K562 (cell line): ENCODE results near the gene IL15RA. TPM values are rescaled to one million over a fixed set of nuclear protein-coding genes. Genes with fewer than 3 reads are reported as not detected.

Experiments used
- ATAC-seq: fragments of 200-7000 bp; cut with Tn5 transposase; 3 replicates; pipeline ENCODE4 v1.9.1; 2020; ENCODE audit warnings: moderate library complexity
- BruUV-seq: library from RNA; stranded (reverse); fragments of 400-500 nt; replicated peaks from 2 replicates; lab custom pipeline; 2021; lab: Mats Ljungman, UMichigan
- CTCF ChIA-PET: fragments of 300-600 bp; formaldehyde crosslinking; extraction: SDS; loops from one replicate; lab custom pipeline; 2021; ENCODE audit warnings: low intra/inter-chr PET ratio; lab: Yijun Ruan, JAX
- POLR2A ChIA-PET: fragments of 300-600, 350-650 bp; sonication (Branson Sonifier 250); formaldehyde crosslinking; extraction: SDS; loops from one replicate; lab custom pipeline; 2021; ENCODE audit warnings: antibody characterized with exemption, inconsistent platforms; lab: Yijun Ruan, JAX
- DNase-seq, 4 experiments: peaks; one replicate each; pipeline versions ENCODE4 v3.0.0 to v3.0.0-alpha.2; 2011 to 2018; ENCODE audit warnings: low spot score in 3 of 4, mixed read lengths in 3 of 4; ENCODE audit errors: extremely low read depth in 1 of 4
- FAIRE-seq: peaks from 2 replicates; lab custom pipeline; 2011; peaks lifted over from hg19 to GRCh38; lab: Jason Lieb, UNC
- H2AFZ ChIP-seq: 2 replicates; pipeline ENCODE4 v1.6.0; 2011; ENCODE audit warnings: low read depth, low read length, control low read depth, inconsistent platforms
- H3K27ac ChIP-seq: fragments of 200-600 bp; 3 replicates; pipeline ENCODE4 v1.8.0; 2011; ENCODE audit warnings: low read depth, mild to moderate bottlenecking, control low read depth, inconsistent platforms, low read length, moderate library complexity, mixed read lengths; ENCODE audit errors: extremely low read depth
- H3K27me3 ChIP-seq, 2 experiments: fragments of 300-600 bp in 1 of 2; 2 replicates in 1 of 2; 3 replicates in 1 of 2; pipeline versions ENCODE4 v1.6.0 to v1.8.0; 2011; ENCODE audit warnings: inconsistent platforms in 2 of 2, low read length in 2 of 2, mild to moderate bottlenecking in 1 of 2, mixed read lengths in 1 of 2, moderate library complexity in 1 of 2; ENCODE audit not compliant: control insufficient read depth in 2 of 2, insufficient read depth in 2 of 2
- H3K36me3 ChIP-seq: fragments of 300-600 bp; 3 replicates; pipeline ENCODE4 v1.8.0; 2011; ENCODE audit warnings: mild to moderate bottlenecking, low read length, inconsistent platforms; ENCODE audit not compliant: control insufficient read depth, insufficient read depth
- H3K4me1 ChIP-seq, 2 experiments: fragments of 200-600 bp in 1 of 2; replicated peaks in 1 of 2; 2 replicates in 1 of 2; 3 replicates in 1 of 2; pipeline versions ENCODE4 v1.5.1 to v1.8.0; 2011; ENCODE audit warnings: inconsistent platforms in 2 of 2, low read length in 2 of 2, mild to moderate bottlenecking in 1 of 2, mixed read lengths in 1 of 2, moderate library complexity in 1 of 2; ENCODE audit not compliant: control insufficient read depth in 2 of 2, insufficient read depth in 2 of 2
- H3K4me2 ChIP-seq: 2 replicates; pipeline ENCODE4 v1.6.1; 2011; ENCODE audit warnings: low read length, control low read depth, inconsistent platforms, mixed read lengths; ENCODE audit not compliant: insufficient read depth
- H3K4me3 ChIP-seq: fragments of 200-600 bp; sonication (generic), shearing (Covaris generic); 2 replicates; pipeline ENCODE4 v1.5.1; 2016; ENCODE audit warnings: control low read depth, inconsistent platforms
- H3K79me2 ChIP-seq: fragments of 200-600 bp; 3 replicates; pipeline ENCODE4 v1.8.0; 2011; ENCODE audit warnings: low read length, inconsistent platforms; ENCODE audit not compliant: control insufficient read depth, insufficient read depth
- H3K9ac ChIP-seq, 2 experiments: 2 replicates each; pipeline versions ENCODE4 v1.6.0 to v1.6.1; 2011; ENCODE audit warnings: low read depth in 2 of 2, low read length in 2 of 2, control low read depth in 1 of 2, inconsistent platforms in 1 of 2, mild to moderate bottlenecking in 1 of 2, mixed read lengths in 1 of 2; ENCODE audit not compliant: insufficient read depth in 1 of 2
- H3K9me1 ChIP-seq: one replicate; pipeline ENCODE4 v1.6.0; 2011; ENCODE audit warnings: inconsistent platforms, mild to moderate bottlenecking, low read length, moderate library complexity; ENCODE audit not compliant: control insufficient read depth, insufficient read depth
- H3K9me3 ChIP-seq: replicated peaks from 2 replicates; pipeline ENCODE4 v1.5.1; 2011; ENCODE audit warnings: low read depth, low read length, inconsistent platforms; ENCODE audit not compliant: control insufficient read depth, insufficient read depth
- H4K20me1 ChIP-seq: replicated peaks from 2 replicates; pipeline ENCODE4 v1.6.1; 2011; ENCODE audit warnings: low read length, inconsistent platforms, mixed read lengths; ENCODE audit not compliant: control insufficient read depth, insufficient read depth
- ATF2 ChIP-seq: sonication (generic); formaldehyde crosslinking; IDR thresholded peaks from 2 replicates; pipeline ENCODE4 v1.8.1; 2022; ENCODE audit warnings: missing genetic modification reagents
- CTBP1 ChIP-seq: fragments of 450-650 bp; IDR thresholded peaks from 2 replicates; pipeline ENCODE4 v1.6.1; 2016; ENCODE audit warnings: borderline replicate concordance
- FOXA3 ChIP-seq, 2 experiments: fragments of 450-650 bp in 1 of 2; sonication (generic) in 1 of 2; formaldehyde crosslinking; IDR thresholded peaks in 1 of 2; conservative IDR thresholded peaks in 1 of 2; 2 replicates each; pipeline versions ENCODE4 v1.4.0 to v1.8.0; 2020 to 2022; ENCODE audit warnings: mild to moderate bottlenecking in 2 of 2, missing genetic modification reagents in 1 of 2
- LEF1 ChIP-seq: fragments of 450-650 bp; IDR thresholded peaks from 2 replicates; pipeline ENCODE4 v1.6.1; 2016; ENCODE audit warnings: mild to moderate bottlenecking
- MAFG ChIP-seq: fragments of 450-650 bp; conservative IDR thresholded peaks from 2 replicates; pipeline ENCODE4 v1.6.1; 2016; ENCODE audit warnings: missing genetic modification characterization, missing compliant biosample characterization
- PBX2 ChIP-seq, 2 experiments: IDR thresholded peaks in 1 of 2; conservative IDR thresholded peaks in 1 of 2; 2 replicates each; pipeline ENCODE4 v1.6.1; 2016; ENCODE audit warnings: low read depth in 2 of 2, mild to moderate bottlenecking in 1 of 2, missing compliant biosample characterization in 1 of 2, missing genetic modification characterization in 1 of 2, moderate library complexity in 1 of 2
- RUNX1 ChIP-seq: sonication (generic); IDR thresholded peaks from 2 replicates; pipeline ENCODE4 v1.6.1; 2016; ENCODE audit warnings: antibody characterized with exemption, low read depth
- YY1 ChIP-seq, 3 experiments: IDR thresholded peaks; 2 replicates each; pipeline ENCODE4 v1.6.1; 2011; ENCODE audit warnings: low read length in 2 of 3, mild to moderate bottlenecking in 2 of 3, moderate library complexity in 2 of 3, borderline replicate concordance in 1 of 3, control low read depth in 1 of 3, low read depth in 1 of 3; ENCODE audit not compliant: insufficient read depth in 3 of 3, insufficient replicate concordance in 2 of 3, control insufficient read depth in 1 of 3, insufficient read length in 1 of 3; ENCODE audit errors: extremely low read depth in 1 of 3
- ZC3H8 ChIP-seq: fragments of 450-650 bp; IDR thresholded peaks from 2 replicates; pipeline ENCODE4 v1.6.1; 2017
- ZNF785 ChIP-seq: fragments of 250-450 bp; sonication (Bioruptor Pico); IDR thresholded peaks from 2 replicates; pipeline ENCODE4 v1.4.0; 2020; ENCODE audit warnings: mild to moderate bottlenecking
- WGBS: fragments of 100-300 bp; shearing (Covaris generic); methylation state at CpG from one replicate; pipeline ENCODE4 v1.1.6; 2016; ENCODE audit warnings: low coverage, mixed read lengths; ENCODE audit not compliant: insufficient coverage; ENCODE audit errors: missing lambda C conversion rate; 5-methylcytosine and 5-hydroxymethylcytosine counted together
- in situ Hi-C: fragments of 300-500 bp; cut with MboI; formaldehyde crosslinking; loops from 4 replicates; pipeline ENCODE4 v1.15.0; 2018; ENCODE audit warnings: inconsistent platforms, mixed read lengths
- intact Hi-C: fragments of 100-400 bp; cut with micrococcal nuclease; formaldehyde crosslinking; loops from 2 replicates; pipeline ENCODE4 v1.14.2; 2022
- polyA plus RNA-seq, 8 experiments: library from polyadenylated mRNA; depleted of rRNA in 4 of 8; stranded (reverse) in 5 of 8; unstranded in 3 of 8; fragments of >200 nt; fragmentation: Nextera tagmentation in 2 of 8; fragmentation: Illumina TruSeq in 1 of 8; extraction: Ambion mirVana in 2 of 8; extraction: Trizol in 1 of 8; gene quantifications; 2 replicates each; pipeline versions ENCODE4 v1.2.1 to v1.2.3, GENCODE V29; 2011 to 2014; ENCODE audit warnings: inconsistent platforms in 1 of 8, missing spikeins in 1 of 8
- total RNA-seq, 7 experiments: library from RNA; depleted of rRNA in 6 of 7; stranded (reverse); fragments of >200 nt in 6 of 7; fragmentation: Illumina TruSeq in 2 of 7; extraction: Trizol in 2 of 7; gene quantifications; 2 replicates each; pipeline versions ENCODE4 v1.2.1 to v1.2.3, GENCODE V29; 2011 to 2021; ENCODE audit warnings: low replicate concordance in 1 of 7

IL15RA gene
- total and polyA plus RNA-seq, 9 of the 15 experiments (the other 6 are each of a cell fraction or from before 2014, with no cell fraction given): 1.2 to 11.7 (median 8.0) TPM

GRCh38 chr10:5933909-5934546 lies 43.3 kb downstream of the IL15RA start (continued):
- TF ChIP-seq ATF2: no peak
- TF ChIP-seq ZNF785 (CRISPR knock-in tag): no peak
- no peak for TF ChIP-seq CTBP1
- no peak for TF ChIP-seq RUNX1
- TF ChIP-seq, all 486 proteins: peak for 108

GRCh38 chr10:5932345-5932744 lies 45.0 kb downstream of the IL15RA start:
- Histone ChIP-seq H3K9ac (no peak overlapping the region), H3K79me2 (peaks cover 11% of the 10 kb centered on the region; the same call in 1 of the 3 replicates), H3K27me3 (no peaks in the 10 kb centered on the region), H3K4me3 (no peak overlapping the region), H2AFZ (no peak overlapping the region), H3K27ac (no peak overlapping the region), H3K4me2 (no peak overlapping the region), H3K9me3 (no peaks in the 10 kb centered on the region), H3K36me3 (peaks cover 83% of the 10 kb centered on the region), H3K9me1 (no peaks in the 10 kb centered on the region), H4K20me1 (no peaks in the 10 kb centered on the region), H3K4me1 (peaks cover 18 to 27% of the 10 kb centered on the region in 2 experiments; a peak in 4 of 5 replicates)
- CTCF ChIA-PET: interaction anchor here (0.6 kb wide), 1 partner anchor 157 kb away, joined by 3 read pairs; no protein-coding TSS in a partner anchor
- POLR2A ChIA-PET: no interaction called here
- 40% methylated on average over 5 of the region's 5 CpGs for WGBS
- FAIRE-seq: peak; percentile 15
- intact Hi-C loops: no loop called here
- no TSS peak for BruUV-seq
- no peak for ATAC-seq
- in situ Hi-C loops: loop anchor here (25.0 kb wide), 1 partner anchor 455 kb away; no protein-coding TSS in a partner anchor
- DNase-seq: no peak
- TF ChIP-seq FOXA3 (CRISPR knock-in tag; conservative IDR thresholded peaks at IDR 0.05 in 1 of 2, IDR thresholded peaks at IDR 0.05 in 1 of 2) (peak in 1 of 2 experiments; percentile 44; a peak in 1 of 4 replicates), YY1 (IDR thresholded peaks at IDR 0.05; ENCODE audit: borderline replicate concordance in 1 of 3, control insufficient read depth in 1 of 3, extremely low read depth in 1 of 3, insufficient read depth in 3 of 3, insufficient read length in 1 of 3, insufficient replicate concordance in 2 of 3, low read depth in 1 of 3, low read length in 2 of 3) (no peak), PBX2 (CRISPR knock-in tag; IDR thresholded peaks at IDR 0.05; ENCODE audit: low read depth) (no peak), PBX2 (tag; conservative IDR thresholded peaks at IDR 0.05; ENCODE audit: low read depth) (peak; percentile 96), ZC3H8 (no peak), LEF1 (no peak), MAFG (tag) (0 out of 2 replicates have a peak, but pooled peaks have one; percentile 16)
